Right ventricle myocardium inferior (tissue), 1 donor: ENCODE results near the gene LCE7A. TPM values are rescaled to one million over a fixed set of nuclear protein-coding genes. Genes with fewer than 3 reads are reported as not detected.

Experiments
- ATAC-seq: fragments of 200-7000 bp; cut with Tn5 transposase; one replicate; pipeline ENCODE4 v1.9.1; 2020; ENCODE audit warnings: mild to moderate bottlenecking, moderate library complexity
- DNase-seq: peaks from one replicate; pipeline ENCODE4 v3.0.0; 2021; ENCODE audit errors: missing footprints
- intact Hi-C: fragments of 100-400 bp; cut with DNase I; formaldehyde crosslinking; loops from one replicate; pipeline ENCODE4 v1.11.0; 2022
- total RNA-seq: library from RNA; stranded (reverse); fragmentation: NEBNext Ultra II Directional; extraction: Animal tissue kit (Norgen Biotek cat#: 25700); gene quantifications from one replicate; pipeline ENCODE4 v1.2.1, GENCODE V29; 2021
- donor health status: DM: no; HTN: yes; CAD: no; lungs with severe emphysema.

Gene LCE7A
- total RNA-seq, 1 donor from 2014 or later, result not detected

DNA sequence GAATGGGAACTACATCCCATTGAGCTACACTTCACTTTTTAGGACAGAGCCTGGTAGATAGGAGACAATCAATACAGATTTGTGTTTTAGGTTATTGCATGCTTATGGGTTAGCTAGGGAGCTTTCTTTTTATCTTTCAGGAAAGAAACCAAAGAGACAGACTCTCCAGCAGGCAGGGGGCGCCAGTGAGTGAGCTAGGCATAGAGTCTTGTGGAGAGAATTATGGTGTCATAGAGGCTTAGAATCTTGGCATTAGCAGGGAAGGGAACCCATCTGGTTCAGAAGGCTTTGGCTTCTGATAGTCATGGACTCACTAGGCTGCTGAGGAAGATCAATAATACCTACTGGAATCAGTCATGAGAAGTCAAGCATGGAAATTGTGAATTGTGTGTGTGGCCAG is 18.2 kb downstream of the LCE7A start, which contains the start of gene SMCP:
TSS of gene SMCP (plus strand) at position 281 of the 400 bp plus-strand sequence. CDS start 6,101 bp downstream, outside the sequence.
- ATAC-seq, result no peak
- no peak for DNase-seq
- intact Hi-C loops, result no loop called here

GRCh38 chr1:152879559-152880198 is 19.9 kb downstream of the LCE7A start:
- ATAC-seq (no peak), DNase-seq (no peak)
- intact Hi-C loops, result no loop called here

DNA sequence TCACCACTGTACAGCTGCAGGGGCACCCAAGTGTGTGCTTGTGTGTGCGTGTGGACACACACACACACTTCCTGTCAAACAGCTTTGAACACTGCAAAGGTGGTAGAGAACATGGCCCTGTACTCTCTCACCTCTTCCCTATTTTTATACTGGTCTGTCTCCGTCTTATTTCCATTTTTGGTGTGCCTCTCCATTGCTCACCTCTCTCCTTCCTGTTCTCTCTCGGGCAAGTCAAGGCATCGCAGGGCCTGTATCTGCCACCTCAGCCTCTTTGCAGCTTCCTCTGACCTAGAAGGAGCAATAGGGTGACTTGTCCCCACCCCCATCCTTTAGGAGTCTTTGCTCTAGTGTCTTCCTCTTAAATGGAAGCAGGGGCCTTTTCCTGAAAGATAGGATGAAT is 20.5 kb downstream of the LCE7A start:
- intact Hi-C loops, result no loop called here
- DNase-seq (no peak), ATAC-seq (no peak)

GRCh38 chr1:152880907-152881306 is 21.1 kb downstream of the LCE7A start:
- intact Hi-C loops, result no loop called here
- ATAC-seq (no peak), DNase-seq (no peak)

- ATAC-seq (no peak), DNase-seq (no peak)
- intact Hi-C loops, result no loop called here
Measured at GRCh38 chr1:152884085-152884484, 24.3 kb downstream of the LCE7A start.

DNA sequence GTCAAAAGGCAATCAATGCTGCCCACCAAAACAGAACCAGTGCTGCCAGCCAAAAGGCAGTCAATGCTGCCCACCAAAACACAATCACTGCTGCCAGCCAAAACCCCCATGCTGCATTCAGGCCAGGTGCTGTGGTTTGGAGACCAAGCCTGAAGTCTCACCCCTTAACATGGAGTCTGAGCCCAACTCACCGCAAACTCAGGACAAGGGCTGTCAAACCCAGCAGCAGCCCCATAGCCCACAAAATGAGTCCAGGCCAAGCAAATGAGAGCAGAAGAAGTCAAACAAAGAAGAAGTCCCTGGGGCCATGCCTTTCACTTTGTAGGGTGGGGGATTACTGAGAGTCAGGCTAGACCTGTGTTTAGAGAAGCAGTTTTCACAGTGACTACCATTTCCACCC is 24.7 kb downstream of the LCE7A start:
- ATAC-seq (no peak), DNase-seq (no peak)
- intact Hi-C loops, result no loop called here

- ATAC-seq, result no peak
Measured at GRCh38 chr1:152884966-152885624, 25.3 kb downstream of the LCE7A start.

DNA sequence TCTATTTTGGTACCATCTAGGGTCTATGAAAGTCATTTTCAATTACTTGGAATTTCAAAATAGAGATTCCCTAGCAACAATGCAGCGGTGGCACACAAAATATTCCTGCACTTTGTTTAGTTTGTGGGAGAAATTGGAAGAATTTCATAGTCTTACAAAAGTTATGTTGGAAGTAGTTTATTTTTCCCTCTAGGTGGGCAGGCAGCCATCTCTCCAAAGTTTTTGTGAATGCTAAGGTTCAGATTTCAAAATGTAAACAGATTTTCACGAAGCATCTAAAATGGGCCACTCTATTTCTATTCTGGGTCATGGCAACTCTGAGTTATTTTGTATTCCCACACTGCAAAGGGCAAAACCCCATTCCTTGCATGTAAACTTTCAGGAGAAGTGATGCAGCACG is 26.3 kb downstream of the LCE7A start:
- no peak for ATAC-seq
- no peak for DNase-seq
- intact Hi-C loops, result no loop called here

More at GRCh38 chr1:152884966-152885624, 25.3 kb downstream of the LCE7A start:
- intact Hi-C loops, result no loop called here
- no peak for DNase-seq

- intact Hi-C loops, result no loop called here
- ATAC-seq (no peak), DNase-seq (no peak)
Measured at GRCh38 chr1:152886758-152887409, 27.1 kb downstream of the LCE7A start.

DNA sequence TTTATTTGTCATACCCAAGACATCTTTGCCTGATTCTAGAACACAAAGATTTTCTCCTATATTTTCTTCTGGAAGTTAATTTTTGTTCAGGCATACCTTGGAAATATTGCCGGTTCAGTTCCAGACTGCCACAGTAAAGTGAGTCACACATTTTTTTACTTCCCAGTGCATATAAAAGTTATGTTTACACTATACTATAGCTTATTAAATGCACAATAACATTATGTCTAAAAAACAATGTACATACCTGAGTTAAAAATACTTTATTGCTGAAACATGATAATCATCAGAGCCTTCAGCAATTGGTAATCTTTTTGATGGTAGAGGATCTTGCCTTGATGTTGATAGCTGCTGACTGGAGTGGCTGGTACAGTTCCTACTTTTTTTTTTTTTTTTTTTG is 28.3 kb downstream of the LCE7A start:
- DNase-seq, result no peak
- ATAC-seq, result no peak

DNA sequence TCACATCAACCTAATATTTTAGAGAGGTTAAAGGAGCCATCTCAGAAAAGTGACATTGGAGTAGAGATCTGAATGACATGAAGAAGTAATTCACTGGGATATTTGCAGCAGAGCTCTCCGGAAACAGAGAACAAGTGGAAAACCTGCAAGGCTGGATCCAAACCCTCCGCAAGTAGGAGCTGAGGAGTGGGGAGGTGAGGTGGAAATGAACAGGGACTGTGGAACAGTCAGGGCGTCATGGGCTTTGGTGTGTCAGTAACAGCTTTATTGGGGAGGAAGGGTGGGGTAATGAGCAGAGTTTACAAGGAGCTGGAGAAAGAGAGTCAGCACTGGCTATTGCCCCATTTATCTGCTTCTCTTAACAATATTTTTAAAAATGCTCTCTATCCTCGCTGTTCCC is 39.2 kb downstream of the LCE7A start:
- DNase-seq, result no peak
- intact Hi-C loops, result no loop called here
- no peak for ATAC-seq

More for the DNA sequence above, 28.3 kb downstream of the LCE7A start:
- intact Hi-C loops, result no loop called here

- intact Hi-C loops, result no loop called here
- no peak for ATAC-seq
Measured at GRCh38 chr1:152899883-152900282, 40.1 kb downstream of the LCE7A start.

DNA sequence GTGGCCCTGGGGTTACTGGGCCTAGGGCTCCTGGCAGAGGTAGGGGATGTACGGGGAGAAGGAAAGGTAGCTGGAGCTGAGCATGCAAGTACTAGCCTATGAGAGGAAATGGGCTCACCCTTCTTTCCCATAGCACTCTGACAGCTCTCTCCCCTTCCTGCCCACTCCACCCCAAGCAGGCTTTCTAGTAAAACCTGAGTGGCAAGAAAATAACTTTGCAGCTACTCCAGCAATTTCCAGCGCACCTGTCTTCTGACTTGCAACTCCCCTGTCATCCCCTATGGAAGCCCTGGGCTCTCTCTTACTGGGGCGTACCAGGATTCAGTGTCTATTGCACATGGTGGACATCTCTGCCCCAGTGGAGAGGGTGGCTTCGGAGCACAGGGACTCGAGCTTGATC is 41.8 kb downstream of the LCE7A start:
- DNase-seq, result no peak
- intact Hi-C loops, result no loop called here
- ATAC-seq, result no peak

More at GRCh38 chr1:152899883-152900282, 40.1 kb downstream of the LCE7A start:
- no peak for DNase-seq

DNA sequence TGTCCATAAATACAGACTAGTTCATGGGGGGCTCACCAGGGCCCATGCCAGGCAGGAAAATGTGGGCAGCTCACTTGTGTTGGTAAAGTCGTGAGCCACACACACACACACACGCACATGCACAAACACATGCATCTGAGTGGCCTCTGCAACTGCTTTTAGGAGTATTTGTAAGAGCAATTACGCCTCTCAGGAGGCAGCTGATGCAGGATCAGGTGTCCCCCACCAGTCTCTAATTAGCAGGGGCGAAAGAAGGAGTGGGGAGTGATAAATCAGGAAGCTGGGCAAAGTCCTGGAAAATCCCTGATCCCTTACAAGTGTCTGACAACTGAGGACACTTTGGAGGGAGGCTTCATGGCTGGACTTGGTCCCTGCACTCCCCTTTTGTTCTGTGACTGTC is 42.8 kb downstream of the LCE7A start:
- ATAC-seq (no peak), DNase-seq (no peak)
- intact Hi-C loops, result no loop called here

GRCh38 chr1:152904688-152905440 is 45.1 kb downstream of the LCE7A start:
- no peak for ATAC-seq
- intact Hi-C loops, result no loop called here

GRCh38 chr1:152906023-152906565 is 46.3 kb downstream of the LCE7A start:
- intact Hi-C loops, result no loop called here
- DNase-seq (no peak), ATAC-seq (no peak)

More at GRCh38 chr1:152904688-152905440, 45.1 kb downstream of the LCE7A start:
- no peak for DNase-seq

DNA sequence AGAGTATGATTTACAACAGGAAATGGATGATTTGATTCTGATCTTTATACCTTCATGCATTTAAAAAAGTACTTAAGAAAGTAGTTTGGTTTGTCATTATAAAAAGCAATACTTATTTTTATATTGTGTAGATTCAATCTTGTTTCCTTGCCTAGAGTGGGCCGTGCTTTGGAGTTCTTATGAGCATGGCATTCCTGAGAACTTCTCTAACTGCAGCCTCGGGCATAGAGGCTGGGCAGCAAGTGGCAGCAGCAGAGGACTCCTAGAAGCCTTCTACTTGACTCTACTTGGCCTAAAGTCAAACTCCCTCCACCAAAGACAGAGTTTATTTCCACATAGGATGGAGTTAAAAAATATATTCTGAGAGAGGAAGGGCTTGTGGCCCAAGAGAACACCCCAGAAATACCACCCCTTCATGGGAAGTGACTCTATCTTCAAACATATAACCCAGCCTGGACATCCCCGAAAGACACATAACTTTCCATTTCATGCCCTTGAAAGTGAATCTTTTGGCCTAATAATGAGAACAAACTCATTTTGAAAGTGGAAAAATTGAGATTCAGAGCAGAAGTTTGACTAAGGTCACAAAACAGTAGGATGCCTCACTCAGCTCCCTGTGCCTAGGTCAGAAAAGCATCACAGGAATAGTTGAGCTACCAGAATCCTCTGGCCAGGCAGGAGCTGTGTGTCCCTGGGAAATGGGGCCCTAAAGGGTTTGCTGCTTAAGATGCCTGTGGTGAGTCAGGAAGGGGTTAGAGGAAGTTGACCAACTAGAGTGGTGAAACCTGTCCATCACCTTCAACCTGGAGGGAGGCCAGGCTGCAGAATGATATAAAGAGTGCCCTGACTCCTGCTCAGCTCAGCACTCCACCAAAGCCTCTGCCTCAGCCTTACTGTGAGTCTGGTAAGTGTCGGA is 48.1 kb downstream of the LCE7A start, which contains the start of gene IVL:
TSS of gene IVL (plus strand) at position 861 of the 916 bp plus-strand sequence. CDS start 1,252 bp downstream, outside the sequence.
- ATAC-seq (no peak), DNase-seq (no peak)
- intact Hi-C loops, result no loop called here

GRCh38 chr1:152909206-152909605 is 49.4 kb downstream of the LCE7A start:
- ATAC-seq, result no peak
- no peak for DNase-seq
- intact Hi-C loops, result no loop called here
